T-helper 1 cell treated with Interleukin-12 subunit alpha and Interleukin-12 subunit beta and Interleukin-4 antibody, amounts not matched to agents 30 μg/mL and 1 μg/mL, for 36 hours (primary cell): ENCODE data around the gene IMPACT.

Experiments
- H3K27ac Mint-ChIP-seq: one replicate; pipeline ENCODE4 v1.8.0; 2021; ENCODE audit warnings: mild to moderate bottlenecking, mixed read lengths
- H3K27me3 Mint-ChIP-seq: one replicate; pipeline ENCODE4 v1.8.0; 2021; ENCODE audit warnings: low read depth, mixed read lengths
- H3K36me3 Mint-ChIP-seq: one replicate; pipeline ENCODE4 v1.8.0; 2021; ENCODE audit warnings: low read depth, mixed read lengths
- H3K4me1 Mint-ChIP-seq: one replicate; pipeline ENCODE4 v1.8.0; 2021; ENCODE audit warnings: low read depth, mixed read lengths
- H3K4me3 Mint-ChIP-seq: one replicate; pipeline ENCODE4 v1.8.0; 2021; ENCODE audit warnings: mild to moderate bottlenecking, moderate library complexity, mixed read lengths
- H3K9me3 Mint-ChIP-seq: one replicate; pipeline ENCODE4 v1.8.0; 2021; ENCODE audit warnings: mixed read lengths

Gene IMPACT

DNA sequence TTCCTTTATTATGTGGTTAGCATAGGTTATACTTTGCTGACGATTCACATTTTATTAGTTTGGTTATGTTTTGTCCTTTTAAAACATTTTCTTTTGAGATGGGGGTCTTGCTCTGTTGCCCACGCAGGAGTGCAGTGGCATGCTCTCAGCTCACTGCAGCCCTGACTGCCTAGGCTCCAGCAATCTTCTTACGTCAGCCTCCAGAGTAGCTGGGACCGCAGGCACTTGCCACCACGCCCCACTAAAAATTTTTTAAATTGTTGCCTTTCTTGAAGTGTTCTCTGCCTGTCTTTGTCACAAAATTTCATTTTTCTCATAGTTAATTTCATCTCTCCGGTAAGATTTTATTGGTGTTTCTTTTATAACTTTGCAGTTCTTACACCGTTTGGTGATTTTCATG lies 52.9 kb downstream of the IMPACT start:
- Mint-ChIP-seq H3K4me3 (no peak overlapping the region), H3K27ac (no peak overlapping the region), H3K9me3 (peaks cover 3% of the 10 kb centered on the region), H3K4me1 (no peaks in the 10 kb centered on the region), H3K36me3 (no peaks in the 10 kb centered on the region), H3K27me3 (peaks cover 26% of the 10 kb centered on the region)

DNA sequence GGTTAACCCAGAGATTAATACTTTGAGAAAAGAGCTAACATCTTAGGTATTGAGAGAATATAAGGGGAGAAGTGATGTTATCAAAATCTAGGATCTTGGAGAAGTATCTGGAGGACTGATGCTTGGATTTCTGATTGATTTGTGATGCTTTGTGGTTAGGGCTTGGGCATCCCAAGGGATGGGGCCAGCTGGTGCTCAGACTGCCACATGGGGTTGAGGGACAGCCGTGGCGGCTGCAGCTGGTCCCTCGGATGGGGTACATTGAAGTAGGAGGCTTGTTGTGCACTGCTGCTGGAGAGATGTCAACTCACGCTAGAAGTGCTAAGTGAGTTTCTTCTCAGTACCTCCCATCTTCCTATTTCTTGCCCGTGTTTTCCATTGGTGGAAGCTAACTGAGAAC lies 56.4 kb downstream of the IMPACT start:
- Mint-ChIP-seq H3K36me3 (no peaks in the 10 kb centered on the region), H3K9me3 (peaks cover 3% of the 10 kb centered on the region), H3K4me3 (no peak overlapping the region), H3K27ac (no peak overlapping the region), H3K4me1 (peaks cover 3% of the 10 kb centered on the region), H3K27me3 (peaks cover 26% of the 10 kb centered on the region)

DNA sequence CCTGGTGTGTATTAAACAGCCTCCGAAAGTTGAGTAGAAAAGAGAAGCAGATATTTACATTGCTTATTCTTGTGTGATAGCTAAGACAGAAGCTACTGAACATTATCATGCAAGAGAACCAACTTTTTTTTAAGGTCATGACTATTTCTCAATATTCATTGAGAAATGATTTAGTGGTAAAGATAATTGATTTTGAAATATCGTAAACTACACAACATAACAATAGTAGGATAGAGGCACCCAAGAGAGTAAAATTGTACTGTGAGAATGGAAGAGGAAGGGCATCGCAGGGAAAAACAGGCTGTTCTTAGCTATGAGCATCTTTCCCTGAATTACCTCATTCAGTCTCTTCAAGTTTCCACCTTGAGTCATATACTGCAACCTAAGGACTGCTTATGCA lies 59.2 kb downstream of the IMPACT start:
- H3K4me1 Mint-ChIP-seq = peaks cover 10% of the 10 kb centered on the region
- H3K27ac Mint-ChIP-seq = no peak overlapping the region
- H3K9me3 Mint-ChIP-seq = no peaks in the 10 kb centered on the region
- no peaks in the 10 kb centered on the region for H3K36me3 Mint-ChIP-seq
- H3K4me3 Mint-ChIP-seq = no peak overlapping the region
- peaks cover 21% of the 10 kb centered on the region for H3K27me3 Mint-ChIP-seq

DNA sequence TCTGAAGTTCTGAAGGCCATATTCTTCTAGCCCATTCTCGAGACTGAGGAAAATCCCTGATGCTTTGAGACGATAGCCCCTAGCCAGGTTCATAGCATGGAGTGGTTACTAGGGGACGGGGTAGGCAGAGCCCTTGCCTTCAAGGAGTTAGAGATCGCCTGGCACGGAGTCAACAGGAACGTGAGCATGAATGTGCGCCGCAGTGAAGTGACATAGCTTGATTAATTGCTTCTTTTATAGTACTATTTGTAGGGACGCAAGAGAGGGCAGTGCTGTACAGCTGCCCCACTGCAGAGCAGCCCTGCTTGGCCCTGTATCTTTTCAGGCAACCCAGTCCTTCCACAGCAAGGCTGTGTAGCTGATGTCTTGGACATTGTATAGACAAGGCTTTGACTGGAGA lies 60.2 kb downstream of the IMPACT start:
- peaks cover 11% of the 10 kb centered on the region for H3K4me1 Mint-ChIP-seq
- no peaks in the 10 kb centered on the region for H3K36me3 Mint-ChIP-seq
- no peak overlapping the region for H3K27ac Mint-ChIP-seq
- H3K9me3 Mint-ChIP-seq = no peaks in the 10 kb centered on the region
- peaks cover 19% of the 10 kb centered on the region for H3K27me3 Mint-ChIP-seq
- no peak overlapping the region for H3K4me3 Mint-ChIP-seq

DNA sequence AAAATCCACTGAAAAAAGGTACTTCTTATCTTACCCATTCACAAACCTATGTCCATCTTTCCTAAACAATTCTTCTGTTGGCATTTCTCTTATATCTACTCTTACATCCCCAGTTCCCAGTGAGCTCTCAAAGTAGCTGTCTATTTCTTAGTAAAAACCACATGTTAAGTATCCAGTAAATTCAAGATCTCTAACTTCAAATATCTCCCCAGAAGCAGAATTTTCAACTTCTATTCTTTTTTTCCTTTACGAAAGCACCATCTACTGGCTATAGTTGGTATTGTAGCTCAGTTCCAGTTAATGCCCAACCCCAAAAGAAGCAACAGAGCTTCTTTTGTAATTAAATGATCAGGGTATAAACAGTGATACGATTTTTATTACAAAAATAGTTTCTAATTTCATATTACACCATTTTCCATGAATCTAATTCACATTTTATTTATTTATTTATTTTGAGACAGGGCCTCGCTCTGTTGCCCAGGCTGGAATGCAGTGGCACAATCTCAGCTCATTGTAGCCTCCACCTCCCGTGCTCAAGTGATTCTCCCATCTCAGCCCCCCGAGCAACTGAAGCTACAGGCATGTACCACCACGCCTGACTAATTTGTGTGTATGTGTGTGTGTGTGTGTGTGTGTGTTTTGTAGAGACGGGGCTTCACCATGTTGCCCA lies 62.5 kb downstream of the IMPACT start:
- no peak overlapping the region for H3K27ac Mint-ChIP-seq
- peaks cover 25% of the 10 kb centered on the region for H3K27me3 Mint-ChIP-seq
- peaks cover 12% of the 10 kb centered on the region for H3K4me1 Mint-ChIP-seq
- H3K36me3 Mint-ChIP-seq = no peaks in the 10 kb centered on the region
- H3K4me3 Mint-ChIP-seq = no peak overlapping the region
- H3K9me3 Mint-ChIP-seq = no peaks in the 10 kb centered on the region

DNA sequence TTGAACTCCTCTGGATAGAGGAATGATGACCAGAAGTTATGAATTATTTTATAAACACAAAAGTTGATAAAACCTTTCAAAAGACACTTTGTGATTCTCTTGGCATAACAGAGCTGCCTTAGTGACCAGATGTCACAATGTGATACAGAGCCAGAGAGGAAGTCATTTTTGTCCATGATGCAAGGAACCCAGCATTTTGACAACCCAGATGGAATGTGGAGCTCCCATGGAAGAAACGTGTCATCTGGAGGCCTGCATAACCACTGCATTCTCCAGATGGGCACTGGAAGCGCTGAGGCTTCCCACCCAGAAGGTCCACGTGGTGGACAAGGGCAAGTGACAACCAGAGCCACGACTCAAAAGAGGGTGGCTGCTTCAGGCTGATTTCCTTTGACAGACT lies 64.1 kb downstream of the IMPACT start:
- Mint-ChIP-seq H3K27me3 (peaks cover 31% of the 10 kb centered on the region), H3K27ac (no peak overlapping the region), H3K9me3 (no peaks in the 10 kb centered on the region), H3K4me1 (peaks cover 12% of the 10 kb centered on the region), H3K36me3 (no peaks in the 10 kb centered on the region), H3K4me3 (no peak overlapping the region)

DNA sequence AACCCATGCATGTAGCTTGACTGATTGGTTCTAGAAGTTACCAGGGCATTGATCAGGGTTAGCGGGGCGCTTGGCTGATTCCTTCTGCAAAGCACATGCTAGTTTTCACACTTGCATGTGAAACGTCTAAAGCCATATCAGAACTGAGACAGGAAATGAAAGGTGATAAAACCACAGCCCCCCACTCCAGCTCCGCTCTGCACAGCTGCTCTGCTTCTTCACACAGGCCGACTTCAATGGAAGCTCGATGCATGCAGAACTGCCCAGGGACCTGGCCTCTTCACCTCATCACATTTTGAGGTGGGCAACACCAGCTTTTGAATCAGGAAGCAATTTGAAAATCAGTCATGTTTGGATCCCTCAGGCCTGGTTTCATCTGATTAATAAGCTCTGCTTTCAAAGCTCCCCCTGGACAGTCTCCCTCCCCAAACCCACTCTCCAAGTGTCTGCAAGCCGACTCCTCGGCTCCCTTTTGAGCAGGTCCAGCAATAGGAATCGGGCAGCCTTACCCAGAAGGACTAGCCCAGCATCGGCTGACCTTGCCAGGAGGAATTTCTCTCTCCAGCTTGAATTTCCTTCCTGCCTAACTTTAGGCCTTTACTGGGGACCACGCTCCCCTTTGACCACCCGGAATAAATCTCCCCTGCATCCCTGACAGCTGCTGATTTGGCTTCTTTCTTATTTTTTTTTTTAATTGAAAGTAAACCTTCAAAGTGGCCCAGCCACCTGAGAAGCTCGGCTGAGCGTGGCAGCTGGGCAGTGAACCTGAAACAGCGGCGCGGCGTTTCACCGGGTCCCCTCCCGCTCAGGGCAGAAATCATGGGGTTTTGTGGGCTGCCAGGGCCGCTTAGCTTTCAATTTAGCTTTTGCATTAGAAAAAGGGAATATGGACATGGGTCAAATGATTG lies 65.7 kb downstream of the IMPACT start:
- H3K4me3 Mint-ChIP-seq = no peak overlapping the region
- H3K36me3 Mint-ChIP-seq = no peaks in the 10 kb centered on the region
- H3K27me3 Mint-ChIP-seq = peaks cover 30% of the 10 kb centered on the region
- peaks cover 12% of the 10 kb centered on the region for H3K4me1 Mint-ChIP-seq
- H3K27ac Mint-ChIP-seq = no peak overlapping the region
- H3K9me3 Mint-ChIP-seq = no peaks in the 10 kb centered on the region

DNA sequence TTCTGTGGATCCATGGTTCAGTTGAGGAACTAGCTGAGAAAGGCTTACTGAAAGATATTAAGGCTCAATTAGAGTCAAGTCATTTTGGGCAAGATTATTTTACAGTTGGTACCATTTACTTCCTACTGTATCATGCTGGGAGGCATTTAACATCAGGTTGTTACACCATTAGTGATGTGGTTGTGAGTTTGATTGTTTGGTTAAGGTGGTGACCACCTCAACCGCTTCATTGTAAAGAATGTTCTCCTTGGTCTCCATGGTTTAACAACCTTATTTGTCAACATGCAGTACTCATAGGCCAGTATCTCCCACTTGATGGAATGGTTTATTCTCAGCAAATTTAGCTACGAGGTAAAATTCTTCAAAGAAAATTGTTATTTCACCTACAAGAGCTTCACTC lies 68.1 kb downstream of the IMPACT start:
- no peaks in the 10 kb centered on the region for H3K36me3 Mint-ChIP-seq
- H3K9me3 Mint-ChIP-seq = no peaks in the 10 kb centered on the region
- peaks cover 19% of the 10 kb centered on the region for H3K27me3 Mint-ChIP-seq
- no peak overlapping the region for H3K27ac Mint-ChIP-seq
- H3K4me1 Mint-ChIP-seq = peaks cover 3% of the 10 kb centered on the region
- H3K4me3 Mint-ChIP-seq = no peak overlapping the region

DNA sequence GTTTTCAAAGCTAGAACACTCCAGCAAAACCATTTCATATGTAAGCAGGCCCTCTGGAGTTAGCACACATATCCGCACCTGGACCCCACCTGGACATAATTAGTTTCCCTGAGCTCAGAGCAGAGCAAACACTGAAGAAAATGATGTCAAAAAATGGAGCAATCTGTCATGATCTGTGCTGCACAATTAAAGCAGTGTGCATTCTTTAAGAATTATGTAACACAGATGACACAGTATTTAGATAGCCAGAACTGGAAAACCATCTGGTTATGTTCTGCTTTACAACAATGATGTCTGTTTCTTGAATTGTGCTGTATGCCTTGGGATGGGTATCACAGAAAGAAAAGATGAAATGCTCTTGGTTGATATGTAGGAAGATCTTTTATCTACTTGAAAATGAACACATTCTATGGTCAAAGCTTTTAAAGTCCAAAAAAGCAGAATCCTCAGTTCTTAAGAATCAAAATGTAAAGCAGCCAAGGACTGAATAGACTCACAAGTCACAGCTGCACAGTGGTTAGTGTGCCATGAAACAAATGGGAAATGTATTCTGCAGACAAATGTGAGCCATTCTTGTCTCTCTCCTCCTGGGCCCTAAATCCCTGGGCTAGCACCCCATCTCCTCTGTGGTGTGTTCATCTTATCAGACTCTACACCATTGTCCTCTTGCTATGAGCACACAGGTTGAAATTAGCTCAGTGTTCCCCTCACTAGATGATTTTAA lies 70.7 kb downstream of the IMPACT start:
- Mint-ChIP-seq H3K27me3 (peaks cover 17% of the 10 kb centered on the region), H3K9me3 (no peaks in the 10 kb centered on the region), H3K4me3 (no peak overlapping the region), H3K4me1 (no peaks in the 10 kb centered on the region), H3K36me3 (no peaks in the 10 kb centered on the region), H3K27ac (no peak overlapping the region)

DNA sequence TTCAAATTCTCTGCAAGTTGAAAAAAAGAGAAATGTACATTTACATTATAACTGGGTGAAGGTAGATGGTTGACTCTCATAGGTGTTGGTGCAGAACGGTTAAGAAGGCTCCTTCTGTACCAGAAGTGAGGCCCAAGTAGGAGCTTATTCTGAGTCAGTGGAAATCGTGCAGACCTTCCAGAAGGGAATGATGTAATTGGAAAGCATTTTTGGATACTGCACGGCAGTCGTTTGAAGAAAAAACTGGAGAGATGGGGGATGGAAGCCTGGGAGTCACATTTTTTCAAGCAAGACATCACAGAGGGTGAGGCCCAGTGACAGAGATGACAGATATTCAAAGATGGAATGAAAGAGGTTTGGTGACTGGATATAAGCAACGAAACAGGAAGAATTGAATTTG lies 73.3 kb downstream of the IMPACT start:
- H3K27ac Mint-ChIP-seq = no peak overlapping the region
- peaks cover 10% of the 10 kb centered on the region for H3K27me3 Mint-ChIP-seq
- H3K9me3 Mint-ChIP-seq = no peaks in the 10 kb centered on the region
- H3K4me1 Mint-ChIP-seq = no peaks in the 10 kb centered on the region
- H3K36me3 Mint-ChIP-seq = no peaks in the 10 kb centered on the region
- no peak overlapping the region for H3K4me3 Mint-ChIP-seq

DNA sequence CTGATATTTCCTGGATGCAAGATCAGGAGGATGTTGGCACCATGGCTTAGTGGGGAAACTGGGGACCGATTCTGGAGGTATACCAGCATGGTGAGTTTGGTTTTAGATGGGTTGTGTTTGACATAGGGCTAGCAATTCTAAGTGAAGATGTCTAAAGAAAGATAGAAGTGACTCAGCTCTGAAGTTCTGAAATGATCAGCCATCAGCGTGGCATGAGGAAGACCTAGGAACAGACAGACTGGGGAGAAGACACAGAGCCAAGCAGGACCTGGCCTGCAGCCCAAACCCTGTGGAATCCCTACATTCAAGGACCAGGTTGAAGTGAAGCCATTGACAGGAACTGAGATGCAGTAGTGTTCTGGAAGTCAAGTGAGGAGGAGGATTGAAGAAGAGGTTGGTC lies 73.7 kb downstream of the IMPACT start:
- peaks cover 8% of the 10 kb centered on the region for H3K27me3 Mint-ChIP-seq
- H3K9me3 Mint-ChIP-seq = no peaks in the 10 kb centered on the region
- H3K4me1 Mint-ChIP-seq = no peaks in the 10 kb centered on the region
- H3K27ac Mint-ChIP-seq = no peak overlapping the region
- H3K4me3 Mint-ChIP-seq = no peak overlapping the region
- no peaks in the 10 kb centered on the region for H3K36me3 Mint-ChIP-seq

DNA sequence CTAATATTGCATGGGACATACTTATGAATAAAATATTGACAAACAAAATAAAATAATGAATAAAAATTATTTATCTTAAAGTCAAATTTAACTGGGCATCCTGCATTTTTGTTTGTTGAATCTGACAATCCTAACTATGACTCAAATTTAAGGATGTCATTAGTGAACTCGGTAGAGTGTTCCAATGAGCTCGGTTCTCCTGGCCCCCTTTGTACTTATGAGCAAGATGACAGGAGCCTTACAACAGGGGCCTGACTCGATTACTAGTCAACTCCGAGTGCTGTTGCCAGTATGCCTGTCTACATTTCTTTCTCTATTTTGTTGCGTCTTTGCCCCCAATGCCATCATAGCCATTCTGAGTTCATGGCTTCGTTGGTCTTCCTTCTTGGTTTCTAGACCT lies 74.3 kb downstream of the IMPACT start:
- Mint-ChIP-seq H3K27me3 (peaks cover 7% of the 10 kb centered on the region), H3K4me1 (no peaks in the 10 kb centered on the region), H3K9me3 (no peaks in the 10 kb centered on the region), H3K36me3 (no peaks in the 10 kb centered on the region), H3K4me3 (no peak overlapping the region), H3K27ac (no peak overlapping the region)

DNA sequence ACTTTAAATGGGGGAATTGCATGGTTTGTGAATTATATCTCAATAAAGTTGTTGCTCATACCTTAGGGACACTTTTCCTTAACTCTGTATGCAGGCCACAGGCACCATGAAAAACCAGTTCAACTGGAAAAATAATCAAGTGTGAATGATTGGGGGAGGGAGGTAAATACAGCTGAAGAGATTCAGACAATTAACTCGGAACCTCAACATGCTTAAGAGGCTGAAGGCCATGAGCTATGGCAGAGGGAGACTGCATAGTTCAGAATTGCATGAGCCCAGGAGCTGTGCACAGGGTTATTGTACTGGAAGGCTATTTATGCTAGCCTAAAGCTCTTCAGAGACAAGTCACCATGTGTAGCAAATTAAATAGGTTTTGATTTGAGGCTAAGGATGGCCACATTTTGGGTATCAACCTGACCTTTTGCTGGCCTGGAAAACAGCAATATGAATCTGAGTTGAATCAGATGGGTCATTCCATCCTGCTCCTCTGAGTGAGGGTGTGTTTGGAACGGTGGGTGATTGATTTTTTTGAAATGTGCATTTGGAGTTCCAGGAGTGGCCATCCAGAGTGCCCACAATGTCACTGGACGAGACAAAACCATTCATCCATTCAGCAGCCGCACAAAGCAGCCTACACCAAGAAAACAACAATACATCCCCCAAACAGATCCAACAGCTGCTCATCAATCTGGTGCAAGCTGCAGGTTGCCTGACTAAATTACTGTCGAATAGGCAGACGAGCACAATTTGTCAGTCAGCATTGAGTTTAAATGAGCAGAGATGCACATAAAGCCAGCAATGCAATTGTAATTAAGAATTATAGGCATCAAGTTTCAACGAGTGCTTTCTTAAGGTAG lies 76.4 kb downstream of the IMPACT start:
- Mint-ChIP-seq H3K4me1 (no peaks in the 10 kb centered on the region), H3K36me3 (no peaks in the 10 kb centered on the region), H3K4me3 (no peak overlapping the region), H3K9me3 (no peaks in the 10 kb centered on the region), H3K27me3 (peaks cover 3% of the 10 kb centered on the region), H3K27ac (no peak overlapping the region)
